ENCODE results near the gene CLBA1.

GRCh38 chr14:105029402-105029801 lies 43.8 kb downstream of the CLBA1 start:
- TF ChIP-seq CTCF (conservative IDR thresholded peaks at IDR 0.05; ENCODE audit: low read depth, low read length), result no peak
- no peak for TF ChIP-seq EZH2 (IDR thresholded peaks at IDR 0.05; ENCODE audit: borderline replicate concordance, low read depth, low read length, poor library complexity, severe bottlenecking)

Measured in A673 (cell line).